ENCODE results near the gene SLC46A1. TPM values are rescaled to one million over a fixed set of nuclear protein-coding genes. Genes with fewer than 3 reads are reported as not detected.

Gene SLC46A1
- total RNA-seq, 1 donor from 2014 or later: 6.3 TPM

GRCh38 chr17:28370035-28370743 is 35.8 kb downstream of the SLC46A1 start, which contains the start of gene VTN:
Gene VTN (minus strand): TSS chr17:28370307. CDS start chr17:28370203, 104 bp downstream.
- H3K36me3 Mint-ChIP-seq (ENCODE audit: unreplicated experiment): peaks cover 4% of the 10 kb centered on the region
- peaks cover 20% of the 10 kb centered on the region for H3K27me3 Mint-ChIP-seq (ENCODE audit: unreplicated experiment)
- H3K4me3 Mint-ChIP-seq (ENCODE audit: unreplicated experiment): peak within 1 kb of the TSS; percentile 83
- TF ChIP-seq, protein P1, sequence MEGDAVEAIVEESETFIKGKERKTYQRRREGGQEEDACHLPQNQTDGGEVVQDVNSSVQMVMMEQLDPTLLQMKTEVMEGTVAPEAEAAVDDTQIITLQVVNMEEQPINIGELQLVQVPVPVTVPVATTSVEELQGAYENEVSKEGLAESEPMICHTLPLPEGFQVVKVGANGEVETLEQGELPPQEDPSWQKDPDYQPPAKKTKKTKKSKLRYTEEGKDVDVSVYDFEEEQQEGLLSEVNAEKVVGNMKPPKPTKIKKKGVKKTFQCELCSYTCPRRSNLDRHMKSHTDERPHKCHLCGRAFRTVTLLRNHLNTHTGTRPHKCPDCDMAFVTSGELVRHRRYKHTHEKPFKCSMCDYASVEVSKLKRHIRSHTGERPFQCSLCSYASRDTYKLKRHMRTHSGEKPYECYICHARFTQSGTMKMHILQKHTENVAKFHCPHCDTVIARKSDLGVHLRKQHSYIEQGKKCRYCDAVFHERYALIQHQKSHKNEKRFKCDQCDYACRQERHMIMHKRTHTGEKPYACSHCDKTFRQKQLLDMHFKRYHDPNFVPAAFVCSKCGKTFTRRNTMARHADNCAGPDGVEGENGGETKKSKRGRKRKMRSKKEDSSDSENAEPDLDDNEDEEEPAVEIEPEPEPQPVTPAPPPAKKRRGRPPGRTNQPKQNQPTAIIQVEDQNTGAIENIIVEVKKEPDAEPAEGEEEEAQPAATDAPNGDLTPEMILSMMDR (IDR thresholded peaks at IDR 0.05; ENCODE audit: partially characterized antibody, unreplicated experiment): no peak
- peaks cover 16% of the 10 kb centered on the region for H3K9me3 Mint-ChIP-seq (ENCODE audit: unreplicated experiment)
- peak within 1 kb of the TSS; percentile 81 for H3K27ac Mint-ChIP-seq (ENCODE audit: unreplicated experiment)
- DNase-seq: peak; percentile 33
- H3K4me1 Mint-ChIP-seq (ENCODE audit: low read depth, unreplicated experiment): peaks cover 17% of the 10 kb centered on the region

- peaks cover 18% of the 10 kb centered on the region for H3K27me3 Mint-ChIP-seq (ENCODE audit: unreplicated experiment)
- peaks cover 4% of the 10 kb centered on the region for H3K36me3 Mint-ChIP-seq (ENCODE audit: unreplicated experiment)
- TF ChIP-seq, protein P1 (IDR thresholded peaks at IDR 0.05; ENCODE audit: partially characterized antibody, unreplicated experiment): no peak
- DNase-seq: no peak
- H3K4me1 Mint-ChIP-seq (ENCODE audit: low read depth, unreplicated experiment): peaks cover 17% of the 10 kb centered on the region
- H3K9me3 Mint-ChIP-seq (ENCODE audit: unreplicated experiment): peaks cover 16% of the 10 kb centered on the region
- H3K4me3 Mint-ChIP-seq (ENCODE audit: unreplicated experiment): no peak overlapping the region
- peak overlapping the region; percentile 4 for H3K27ac Mint-ChIP-seq (ENCODE audit: unreplicated experiment)
Measured at GRCh38 chr17:28369684-28370034, 36.4 kb downstream of the SLC46A1 start.

DNA sequence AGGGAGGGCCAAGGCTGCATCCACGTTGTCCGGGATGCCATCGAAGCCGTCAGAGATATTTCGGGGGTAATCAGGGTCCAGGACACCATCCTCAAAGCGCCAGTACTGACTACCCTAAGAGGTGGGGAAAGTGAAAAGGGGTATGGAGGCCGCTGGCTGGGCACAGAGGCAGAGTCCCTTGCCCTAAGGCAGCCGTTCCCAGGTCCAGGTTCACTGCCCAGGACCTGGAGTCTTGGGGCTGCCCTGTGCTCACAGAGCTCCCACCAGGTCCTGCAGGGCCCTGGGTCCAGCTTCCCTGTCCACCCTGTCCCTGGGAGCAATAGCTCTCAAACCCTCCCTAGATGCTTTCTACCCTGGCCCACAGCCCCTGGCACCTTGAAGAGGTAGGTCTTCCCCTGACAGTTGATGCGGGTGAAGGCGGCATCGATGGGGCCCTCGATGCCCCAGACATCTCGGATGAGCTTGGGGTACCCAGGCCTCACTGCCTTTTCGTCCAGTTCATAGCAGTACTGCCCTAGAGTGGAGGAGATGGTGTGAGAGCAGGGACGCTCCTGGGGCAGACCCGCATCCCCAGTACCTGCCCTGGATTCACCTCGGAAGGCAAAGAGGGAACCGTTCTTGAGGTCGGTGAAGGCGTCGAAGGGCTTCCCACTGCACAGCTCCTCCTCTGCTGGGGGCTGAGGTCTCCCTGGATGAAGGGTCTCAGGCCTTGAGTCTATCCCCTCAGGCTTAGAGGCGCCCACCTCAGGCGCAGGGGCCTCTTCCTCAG is 36.9 kb downstream of the SLC46A1 start:
- H3K27me3 Mint-ChIP-seq (ENCODE audit: unreplicated experiment): peaks cover 18% of the 10 kb centered on the region
- H3K4me1 Mint-ChIP-seq (ENCODE audit: low read depth, unreplicated experiment): peaks cover 17% of the 10 kb centered on the region
- TF ChIP-seq, protein P1 (IDR thresholded peaks at IDR 0.05; ENCODE audit: partially characterized antibody, unreplicated experiment): no peak
- DNase-seq: no peak
- H3K36me3 Mint-ChIP-seq (ENCODE audit: unreplicated experiment): peaks cover 4% of the 10 kb centered on the region
- no peak overlapping the region for H3K27ac Mint-ChIP-seq (ENCODE audit: unreplicated experiment)
- peaks cover 16% of the 10 kb centered on the region for H3K9me3 Mint-ChIP-seq (ENCODE audit: unreplicated experiment)
- H3K4me3 Mint-ChIP-seq (ENCODE audit: unreplicated experiment): no peak overlapping the region

DNA sequence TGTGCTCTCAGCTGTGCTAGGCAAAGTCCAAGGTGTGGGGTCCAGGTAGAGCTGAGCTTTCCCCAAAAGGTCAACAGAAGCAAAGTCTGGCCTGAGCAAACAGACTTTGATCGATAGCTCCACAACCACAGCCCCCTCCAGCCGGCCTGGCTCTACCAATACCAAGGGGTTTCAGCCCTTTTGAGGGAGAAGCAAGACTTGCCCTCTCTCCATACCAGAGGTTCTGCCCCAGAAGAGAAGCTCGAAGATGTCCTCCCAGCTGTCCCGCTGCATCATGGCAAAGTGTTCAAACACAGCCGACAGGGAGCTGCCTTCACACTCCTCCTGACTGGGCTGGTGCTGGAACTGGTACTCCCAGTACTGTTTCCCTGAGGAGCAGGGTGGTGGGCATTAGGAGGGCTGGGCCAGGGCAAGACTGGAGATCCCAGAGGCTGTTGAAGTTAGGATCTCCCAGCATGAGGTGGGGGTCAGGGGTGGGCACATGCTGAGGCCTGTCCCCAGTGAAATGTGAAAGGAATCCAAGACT is 37.6 kb downstream of the SLC46A1 start:
- no peak overlapping the region for H3K27ac Mint-ChIP-seq (ENCODE audit: unreplicated experiment)
- H3K4me1 Mint-ChIP-seq (ENCODE audit: low read depth, unreplicated experiment): peaks cover 13% of the 10 kb centered on the region
- TF ChIP-seq, protein P1 (IDR thresholded peaks at IDR 0.05; ENCODE audit: partially characterized antibody, unreplicated experiment): no peak
- H3K36me3 Mint-ChIP-seq (ENCODE audit: unreplicated experiment): peaks cover under 1% of the 10 kb centered on the region
- peaks cover 18% of the 10 kb centered on the region for H3K27me3 Mint-ChIP-seq (ENCODE audit: unreplicated experiment)
- peaks cover 14% of the 10 kb centered on the region for H3K9me3 Mint-ChIP-seq (ENCODE audit: unreplicated experiment)
- no peak for DNase-seq
- H3K4me3 Mint-ChIP-seq (ENCODE audit: unreplicated experiment): no peak overlapping the region

Measured in glutamatergic neuron (in vitro differentiated cells).